Right hindlimb (tissue), 1 donor: ENCODE measurements around the gene TMPRSS6.

Source experiments
- DNase-seq: peaks from one replicate; pipeline ENCODE4 v3.0.0-alpha.2; 2018

TMPRSS6 gene

DNA sequence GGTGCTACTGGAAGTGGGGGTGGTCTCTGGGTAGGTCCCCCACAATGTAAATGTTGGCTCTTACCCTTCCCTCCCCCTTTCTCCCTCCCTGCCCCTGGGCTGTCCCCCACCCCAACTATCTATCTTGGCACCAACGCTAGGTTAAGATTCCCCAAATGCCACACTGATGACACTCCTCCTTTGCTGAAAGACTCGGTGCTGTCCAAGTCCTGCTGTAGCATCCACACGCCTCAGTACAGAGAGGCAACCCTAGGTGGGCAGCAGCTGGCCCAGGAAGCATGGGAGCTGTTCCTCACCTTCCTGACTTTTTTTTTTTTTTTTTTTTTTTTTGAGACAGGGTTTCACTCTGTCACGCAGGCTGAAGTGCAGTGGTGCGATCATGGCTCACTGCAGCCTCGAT is 61.4 kb downstream of the TMPRSS6 start:
- no peak for DNase-seq

DNA sequence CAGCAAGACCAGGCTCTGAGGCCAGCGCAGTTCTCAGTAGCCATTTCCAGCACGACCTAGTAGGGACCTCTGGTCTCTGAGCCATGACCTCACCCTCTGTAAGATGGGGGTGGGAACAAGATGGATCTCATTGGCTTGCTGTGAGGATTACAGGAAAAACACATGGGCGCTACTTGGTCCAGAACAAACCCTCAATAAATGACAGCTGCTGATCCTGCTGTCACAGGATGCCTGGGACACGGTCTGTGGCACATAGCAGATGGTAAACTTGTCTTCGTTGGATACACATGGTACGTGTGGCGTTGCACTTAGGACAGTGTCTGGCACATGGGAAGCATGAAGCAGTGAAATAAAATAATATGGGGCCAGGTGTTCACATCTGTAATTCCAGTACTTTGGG is 62.5 kb downstream of the TMPRSS6 start:
- DNase-seq: no peak

DNA sequence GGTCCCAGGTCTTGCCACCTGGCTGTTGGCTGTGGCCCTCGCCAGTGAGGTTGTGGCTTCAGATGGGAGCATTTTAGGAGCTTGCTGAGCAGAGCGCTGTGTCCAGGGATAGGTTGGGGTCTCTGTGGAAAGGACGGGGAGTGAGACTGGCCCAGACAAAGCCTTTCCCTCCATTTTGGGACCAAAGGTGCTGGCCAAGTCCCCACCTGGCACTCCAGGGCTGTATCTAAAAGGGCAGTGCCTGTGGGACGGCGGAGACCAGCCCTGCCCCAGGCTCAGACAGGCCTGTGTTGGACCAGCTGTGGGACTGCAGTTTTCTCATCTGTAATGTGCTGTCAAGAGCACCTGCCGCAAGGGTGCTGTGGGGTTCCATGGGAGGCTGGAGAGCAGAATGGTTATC is 62.9 kb downstream of the TMPRSS6 start:
- no peak for DNase-seq

DNA sequence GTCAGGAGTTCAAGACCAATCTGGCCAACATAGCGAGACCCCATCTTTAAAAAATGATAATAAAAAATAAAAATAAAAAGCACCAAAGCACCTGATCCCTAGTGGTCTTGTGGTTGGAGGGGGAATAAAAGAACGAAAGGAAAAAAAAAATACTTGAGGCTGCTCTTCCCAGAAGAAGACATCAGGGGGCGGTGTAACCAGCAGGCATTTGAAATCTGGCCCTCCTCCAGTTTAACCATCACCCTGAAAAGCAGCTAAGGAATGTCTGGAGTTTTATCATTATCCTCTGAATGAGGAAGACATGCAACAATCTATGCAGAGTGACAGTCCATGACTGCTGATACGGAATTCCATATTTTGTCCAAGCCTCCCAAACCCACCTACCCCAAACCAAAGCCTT is 63.6 kb downstream of the TMPRSS6 start:
- no peak for DNase-seq

DNA sequence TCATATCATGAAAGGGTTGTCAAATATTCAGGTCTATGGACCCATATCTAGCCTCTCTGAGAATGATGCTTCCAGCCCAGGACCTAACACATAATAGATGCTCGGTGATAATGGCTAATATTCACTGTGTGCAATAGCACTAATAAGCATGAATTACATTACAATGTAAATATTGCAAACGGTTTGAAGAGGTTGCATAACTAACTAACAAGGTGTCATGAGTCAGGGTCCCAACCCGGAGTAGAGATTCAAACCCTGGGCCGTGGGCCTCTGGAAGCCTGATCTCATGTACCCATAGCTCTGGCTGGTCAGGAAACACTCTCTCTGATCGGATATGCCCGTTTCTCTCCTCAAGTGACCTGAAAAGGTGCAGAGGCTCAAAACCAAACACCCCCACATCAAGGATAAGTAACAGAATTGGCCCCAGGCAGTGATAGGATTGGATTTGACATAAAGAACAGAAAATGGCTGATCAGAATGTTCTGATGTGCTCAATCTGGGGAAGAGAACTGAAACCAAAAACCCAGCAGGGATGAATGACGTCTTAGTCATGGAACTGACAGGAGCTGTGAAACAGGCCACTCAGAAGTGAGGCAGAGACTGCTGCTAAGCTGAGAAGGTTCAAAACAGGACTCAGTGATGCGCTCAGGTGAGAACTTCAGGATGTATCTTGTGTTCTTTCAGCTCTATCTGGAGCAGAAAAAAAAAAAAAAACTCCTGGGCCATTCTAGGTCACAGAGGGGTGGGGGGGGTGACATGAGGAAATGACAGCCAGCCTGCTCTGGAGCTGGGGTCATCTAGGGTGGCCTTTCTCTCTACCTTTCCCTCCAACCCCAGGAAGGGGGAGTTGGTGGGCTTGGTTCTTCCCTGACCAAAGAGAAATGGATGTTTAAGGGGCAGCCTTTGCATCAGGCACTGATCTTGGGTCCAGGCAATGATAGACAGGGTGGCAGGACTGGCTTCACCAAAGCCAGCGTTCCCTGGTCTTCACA is 64.6 kb downstream of the TMPRSS6 start:
- no peak for DNase-seq

DNA sequence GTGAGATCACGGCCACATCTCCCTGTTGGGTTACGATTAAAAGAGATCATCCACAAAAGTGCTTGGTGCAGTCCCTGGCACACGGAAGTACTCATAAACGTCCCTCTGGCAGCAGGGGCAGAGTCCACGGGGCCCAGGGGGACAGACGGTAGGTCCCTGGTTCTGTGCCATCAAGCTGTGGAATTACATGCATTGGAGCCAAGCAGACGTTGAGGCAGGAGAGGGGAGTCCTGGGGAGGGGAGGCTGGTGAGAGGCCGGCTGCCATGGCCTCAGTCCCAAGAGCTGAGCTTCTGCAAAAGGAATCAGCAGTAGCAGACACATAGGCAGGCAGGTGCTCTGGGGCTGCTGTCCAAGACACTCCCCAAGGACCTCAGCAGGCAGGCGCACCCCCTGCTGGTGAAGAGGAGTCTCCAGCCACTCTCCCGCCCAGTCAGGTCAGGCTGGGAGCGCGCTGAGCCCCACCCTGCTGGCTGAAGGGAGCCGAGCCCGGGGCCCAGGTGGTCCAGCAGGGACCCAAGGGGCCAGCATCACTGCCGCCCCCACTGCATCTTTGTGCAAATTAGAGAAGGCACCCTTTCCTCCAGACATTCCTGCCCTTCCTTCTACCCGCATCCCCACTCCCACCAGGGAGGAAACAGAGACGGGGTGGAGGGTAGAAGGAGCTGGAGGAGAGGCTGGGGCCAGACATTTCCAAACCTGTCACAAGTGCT is 65.5 kb downstream of the TMPRSS6 start:
- no peak for DNase-seq

DNA sequence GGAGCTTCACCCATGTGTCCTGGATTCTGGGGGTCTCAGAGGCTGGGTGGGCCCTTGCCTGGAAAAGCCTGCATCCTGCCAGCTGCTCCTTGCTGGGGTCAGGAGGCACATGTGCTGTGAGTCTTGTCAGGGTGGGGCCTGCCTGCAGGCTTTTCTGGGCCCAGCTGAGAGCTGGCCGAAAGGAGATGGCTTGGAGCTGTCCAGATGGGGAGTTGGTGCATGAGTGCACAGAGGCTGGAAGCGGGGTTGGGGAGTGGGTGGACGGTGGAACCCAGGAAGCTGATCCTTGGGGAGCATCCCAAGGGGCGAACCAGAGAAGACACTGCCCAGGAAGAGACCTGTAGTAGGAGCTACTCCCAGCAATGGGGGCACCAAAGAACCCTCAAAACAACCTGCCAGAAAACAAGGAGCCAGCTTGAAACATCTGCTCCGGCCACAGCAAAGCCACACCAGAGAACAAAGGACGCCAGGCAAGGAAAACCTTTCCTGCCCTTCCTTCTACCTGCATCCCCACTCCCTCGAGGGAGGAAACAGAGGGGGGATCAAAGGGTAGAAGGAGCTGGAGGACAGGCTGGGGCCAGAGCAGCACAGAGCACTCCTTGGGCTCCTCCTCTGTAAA is 66.2 kb downstream of the TMPRSS6 start:
- no peak for DNase-seq

DNA sequence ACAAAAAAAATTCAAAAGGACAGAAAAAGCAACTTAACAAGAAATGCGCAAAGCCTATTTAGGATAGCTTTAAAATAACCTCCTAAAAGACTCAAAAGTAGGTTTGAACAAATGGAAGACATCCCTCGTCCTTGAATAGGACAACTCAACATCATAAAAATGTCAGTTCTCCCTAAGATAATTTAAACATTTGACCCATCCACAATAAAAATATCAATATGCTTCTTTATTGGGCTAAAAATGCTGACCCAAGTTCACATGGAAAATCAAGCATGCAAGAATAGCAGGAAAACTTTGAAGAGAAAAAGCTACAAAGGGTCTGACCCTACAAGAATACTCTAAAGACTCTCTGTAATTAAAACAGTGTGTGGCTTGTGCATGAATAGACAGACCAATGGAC is 70.0 kb downstream of the TMPRSS6 start:
- no peak for DNase-seq

DNA sequence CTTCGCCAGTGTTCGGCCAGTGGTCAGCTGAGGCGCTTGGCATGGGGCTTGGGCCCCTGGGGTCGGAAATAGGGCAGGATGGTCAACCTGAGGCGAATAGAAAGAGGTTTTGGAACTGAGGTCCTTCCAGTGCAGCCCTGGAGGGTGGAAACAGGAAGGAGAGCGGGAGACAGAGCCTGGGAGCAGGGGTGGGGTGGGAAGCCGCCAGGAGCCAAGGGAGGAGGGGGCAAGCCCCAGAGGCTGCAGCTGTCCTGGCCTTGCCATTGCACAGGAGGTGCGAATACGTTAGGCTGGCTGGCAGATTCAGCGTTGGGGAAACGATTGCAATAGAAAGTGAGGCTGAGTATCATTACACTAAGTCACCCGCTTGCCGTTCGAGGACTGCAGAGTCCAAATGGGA is 71.8 kb downstream of the TMPRSS6 start:
- no peak for DNase-seq

DNA sequence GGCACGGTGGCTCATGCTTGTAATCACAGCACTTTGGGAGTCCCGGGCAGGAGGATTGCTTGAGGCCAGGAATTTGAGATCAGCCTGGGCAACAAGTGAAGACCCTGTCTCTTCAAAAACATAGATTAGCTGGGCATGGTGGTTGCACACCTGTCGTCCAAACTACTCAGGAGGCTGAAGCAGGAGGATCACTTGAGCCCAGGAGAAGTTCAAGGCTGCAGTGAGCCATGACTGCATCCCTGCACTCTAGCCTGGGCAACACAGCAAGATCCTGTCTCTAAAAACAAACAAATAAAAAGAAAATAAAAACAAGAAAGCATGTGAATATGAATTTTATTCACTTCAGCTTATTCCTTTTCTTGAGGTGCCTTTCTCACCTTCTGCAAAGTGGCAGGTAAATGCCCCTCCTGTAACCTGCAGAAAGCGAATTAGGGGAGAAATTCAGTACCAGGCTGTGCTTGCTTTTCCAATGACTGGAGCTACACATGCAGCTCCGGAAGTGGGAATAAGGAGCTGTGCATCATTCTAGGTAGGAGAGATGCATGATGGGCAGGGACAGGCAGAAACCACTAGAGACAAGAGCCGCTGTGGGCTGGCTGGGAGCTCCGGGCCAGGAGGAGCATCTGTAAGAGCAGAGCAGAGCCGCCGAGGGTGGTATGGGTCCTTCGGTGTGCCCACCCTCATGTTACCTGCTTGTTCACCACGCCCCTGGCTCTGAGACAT is 72.7 kb downstream of the TMPRSS6 start:
- DNase-seq: no peak

DNA sequence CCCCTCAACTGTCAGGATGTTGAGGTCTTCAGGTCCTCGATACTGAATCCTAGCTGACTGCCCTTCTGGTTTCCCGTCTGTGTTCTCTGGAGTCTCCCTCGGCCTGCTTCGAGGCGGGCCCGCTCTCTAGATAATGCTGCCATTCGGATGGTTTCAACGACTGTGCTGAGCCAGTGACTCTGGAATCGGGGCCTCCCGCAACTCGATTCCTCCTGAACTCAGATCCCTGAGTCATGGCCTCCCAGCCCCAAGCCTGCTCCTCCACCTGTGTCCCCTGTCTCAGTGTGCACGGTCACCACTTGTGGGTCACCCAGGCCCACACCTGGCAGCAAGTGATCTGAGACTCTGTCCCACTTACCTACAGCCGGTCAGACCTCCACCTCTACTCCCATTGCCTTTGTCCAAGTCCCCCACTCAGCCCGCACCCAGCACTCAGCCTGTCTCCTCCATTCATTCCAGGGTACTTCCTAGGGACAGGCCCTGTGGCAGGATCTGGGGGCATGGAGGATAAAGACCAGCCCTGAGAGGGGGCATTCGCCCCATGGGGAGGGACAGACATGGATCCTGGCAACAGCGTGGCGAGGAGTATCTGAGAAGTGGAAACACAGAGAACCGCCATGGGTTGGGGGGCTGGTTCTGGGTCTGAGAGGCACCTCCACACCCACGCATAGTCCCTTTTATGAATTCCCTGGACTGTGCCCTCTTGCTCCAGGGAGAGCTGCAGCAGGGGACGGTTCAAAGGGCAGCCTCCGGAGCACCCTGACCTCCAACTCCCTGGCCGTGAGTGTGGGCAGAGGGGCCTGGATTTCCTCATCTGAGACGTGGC is 75.7 kb downstream of the TMPRSS6 start:
- no peak for DNase-seq

DNA sequence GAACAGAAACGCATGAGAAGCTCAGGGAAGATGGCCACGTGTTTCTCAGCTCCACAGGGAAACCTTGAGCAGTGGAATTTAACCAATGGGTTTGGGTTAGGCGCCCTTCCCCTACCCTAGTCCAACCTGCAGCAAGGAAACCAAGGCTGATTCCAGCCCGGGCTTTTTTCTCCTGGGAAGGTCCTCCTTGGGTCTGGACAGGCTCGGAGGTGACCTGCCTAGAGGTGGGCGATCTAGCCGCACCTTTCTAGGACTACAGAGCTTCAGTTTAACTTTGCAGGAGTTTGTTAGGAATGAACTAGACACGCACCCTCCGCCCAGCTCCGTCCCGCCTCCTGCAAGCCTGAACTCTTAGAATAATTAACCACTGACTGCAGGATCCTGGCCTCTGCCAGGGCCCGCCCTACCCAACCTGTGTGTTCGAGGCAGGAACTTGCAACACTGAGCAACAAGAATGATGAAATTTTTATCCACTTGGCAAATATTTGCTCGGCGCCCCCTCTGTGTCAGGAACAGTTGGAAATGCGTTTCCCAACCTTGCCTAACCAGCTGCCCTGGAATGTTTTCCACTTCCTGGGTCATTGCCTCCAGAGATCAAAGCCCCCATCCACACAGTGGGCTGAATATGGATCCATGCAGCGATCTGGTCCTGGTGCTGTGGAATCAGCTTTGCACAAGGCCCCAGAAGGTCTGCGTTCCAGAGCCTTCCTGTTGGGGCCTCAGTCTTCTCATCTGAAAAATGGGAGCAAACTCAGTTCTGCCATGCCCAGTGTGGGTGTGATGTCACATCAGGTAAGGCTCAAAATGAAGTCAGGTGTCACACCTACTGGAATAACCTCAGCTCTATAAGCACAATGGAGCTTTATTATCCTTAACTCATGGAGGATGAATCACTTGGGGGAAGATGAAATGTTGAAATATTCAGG is 76.7 kb downstream of the TMPRSS6 start:
- no peak for DNase-seq

DNA sequence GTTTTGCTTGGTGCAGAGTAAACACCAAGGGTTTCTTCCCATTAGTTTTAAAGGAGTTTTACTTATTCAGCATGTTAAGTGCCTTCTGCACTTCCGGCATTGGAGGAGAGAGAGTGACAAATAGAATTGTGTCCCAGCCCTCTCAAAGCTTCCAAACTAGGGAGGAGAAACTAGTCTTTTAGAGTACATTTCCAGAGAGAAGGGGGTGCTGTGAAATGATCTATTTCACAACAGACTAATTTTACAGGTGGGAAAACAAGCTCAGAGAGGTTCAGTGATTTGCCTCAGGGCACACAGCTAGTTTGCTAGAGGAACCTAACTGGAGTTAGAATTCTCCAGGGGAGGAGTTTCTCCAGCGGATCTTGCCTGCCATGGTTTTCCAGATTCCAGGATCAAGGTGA is 77.4 kb downstream of the TMPRSS6 start:
- DNase-seq: no peak

DNA sequence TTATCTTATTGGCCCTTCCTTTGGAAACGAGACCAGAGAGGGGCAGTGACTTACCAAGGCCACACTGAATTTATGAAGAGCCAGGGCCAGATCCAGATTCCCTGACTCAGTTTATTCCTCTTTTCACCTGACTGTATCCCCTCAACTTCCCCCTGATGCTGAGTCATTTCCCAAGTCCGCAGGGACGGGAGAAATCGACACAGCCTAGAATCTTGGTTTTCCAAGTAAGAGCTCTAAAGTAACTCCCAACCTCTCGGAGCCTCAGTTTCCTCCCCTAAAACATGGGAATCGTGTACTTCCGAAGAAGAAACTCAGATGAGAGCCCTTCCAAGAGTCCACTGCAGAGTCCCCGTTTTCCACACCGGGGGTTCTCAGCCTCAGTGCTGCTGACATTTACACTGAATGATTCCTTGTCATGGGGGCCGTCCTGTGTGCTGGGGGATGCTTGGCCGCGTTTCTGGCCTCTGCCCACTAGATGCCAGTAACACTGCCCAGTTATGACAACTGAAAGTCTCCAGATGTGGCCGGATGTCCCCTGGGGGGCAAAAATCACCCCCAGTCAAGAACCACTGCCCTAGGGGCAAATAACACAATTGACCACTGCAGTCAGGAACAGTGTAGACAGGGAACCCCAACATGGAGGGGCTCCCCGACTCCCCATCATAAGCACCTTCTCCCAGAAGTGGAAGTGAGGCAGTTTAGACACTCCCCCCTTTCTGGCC is 78.8 kb downstream of the TMPRSS6 start:
- DNase-seq: no peak

DNA sequence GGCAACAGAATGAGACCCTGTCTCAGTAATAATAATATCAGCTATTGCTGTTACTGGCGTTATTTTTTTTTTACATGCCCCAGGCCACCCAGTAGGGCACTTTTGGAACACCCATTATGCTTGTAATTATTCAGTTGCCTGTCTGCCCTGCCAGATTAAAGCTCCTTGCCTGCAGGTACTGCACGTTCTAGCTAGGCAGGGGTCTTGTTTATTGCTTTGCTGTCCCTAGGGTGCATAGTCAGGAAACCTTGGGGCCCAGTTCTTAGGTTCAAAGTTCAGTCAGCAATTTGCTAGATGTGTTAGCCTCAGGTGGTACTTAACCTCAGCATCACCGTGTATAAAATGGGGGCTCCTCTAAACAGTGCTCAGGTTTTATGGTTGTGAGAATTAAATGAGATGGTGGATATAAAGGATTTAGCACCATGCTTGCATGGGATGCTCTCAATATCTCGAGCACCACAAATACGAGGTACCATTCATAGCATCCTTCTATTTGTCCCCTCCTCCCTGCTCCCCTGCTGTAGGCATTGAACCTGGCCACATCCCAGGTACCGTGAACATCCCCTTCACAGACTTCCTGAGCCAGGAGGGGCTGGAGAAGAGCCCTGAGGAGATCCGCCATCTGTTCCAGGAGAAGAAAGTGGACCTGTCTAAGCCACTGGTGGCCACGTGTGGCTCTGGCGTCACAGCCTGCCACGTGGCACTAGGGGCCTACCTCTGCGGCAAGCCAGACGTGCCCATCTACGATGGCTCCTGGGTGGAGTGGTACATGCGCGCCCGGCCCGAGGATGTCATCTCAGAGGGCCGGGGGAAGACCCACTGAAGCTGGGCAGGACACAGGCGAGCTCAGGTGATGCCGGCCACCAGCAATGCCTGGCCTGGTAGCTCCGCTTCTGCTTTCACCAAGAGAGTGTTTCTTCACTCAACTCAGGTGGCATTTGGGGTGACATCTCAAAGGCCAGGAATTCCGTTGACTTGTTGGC is 80.5 kb downstream of the TMPRSS6 start:
- no peak for DNase-seq

DNA sequence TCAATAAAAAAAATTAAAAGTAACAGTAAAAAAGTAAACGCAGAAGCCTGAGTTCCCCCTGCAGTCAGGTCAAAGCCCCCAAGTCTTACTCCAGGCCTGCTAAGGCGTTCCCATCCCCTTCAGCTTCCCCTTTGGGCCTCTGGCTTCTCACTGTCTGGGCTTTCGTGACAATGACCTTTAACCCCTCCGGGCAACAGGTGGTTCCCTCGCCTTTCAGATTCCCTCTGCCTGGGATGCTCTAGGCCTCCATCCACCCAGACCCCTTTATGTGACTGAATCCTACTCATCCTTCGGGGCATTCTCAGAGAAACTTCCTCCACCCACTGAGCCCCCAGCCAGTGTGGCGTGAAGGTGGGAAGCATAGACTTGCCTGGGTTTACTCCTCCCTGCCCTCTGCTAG is 82.0 kb downstream of the TMPRSS6 start:
- DNase-seq: no peak

DNA sequence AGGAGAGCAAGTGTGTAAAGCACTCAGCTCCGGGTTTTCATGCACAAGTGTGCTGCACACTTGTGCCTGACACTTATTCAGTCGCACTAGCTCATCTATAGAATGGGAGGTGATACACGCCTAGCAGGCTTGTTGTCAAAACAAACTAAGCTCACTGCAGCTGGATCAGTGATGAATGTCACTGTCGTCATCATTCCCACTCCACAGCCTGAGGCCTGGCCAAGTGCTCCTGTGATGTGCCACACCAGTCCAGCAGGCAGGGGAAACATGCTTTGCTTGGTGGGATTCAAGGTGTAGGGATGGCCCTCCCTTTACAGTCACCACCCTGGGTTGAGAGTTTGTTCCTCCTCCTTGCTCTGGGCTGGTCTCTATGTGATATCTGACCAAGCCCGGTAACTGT is 83.2 kb downstream of the TMPRSS6 start:
- no peak for DNase-seq

DNA sequence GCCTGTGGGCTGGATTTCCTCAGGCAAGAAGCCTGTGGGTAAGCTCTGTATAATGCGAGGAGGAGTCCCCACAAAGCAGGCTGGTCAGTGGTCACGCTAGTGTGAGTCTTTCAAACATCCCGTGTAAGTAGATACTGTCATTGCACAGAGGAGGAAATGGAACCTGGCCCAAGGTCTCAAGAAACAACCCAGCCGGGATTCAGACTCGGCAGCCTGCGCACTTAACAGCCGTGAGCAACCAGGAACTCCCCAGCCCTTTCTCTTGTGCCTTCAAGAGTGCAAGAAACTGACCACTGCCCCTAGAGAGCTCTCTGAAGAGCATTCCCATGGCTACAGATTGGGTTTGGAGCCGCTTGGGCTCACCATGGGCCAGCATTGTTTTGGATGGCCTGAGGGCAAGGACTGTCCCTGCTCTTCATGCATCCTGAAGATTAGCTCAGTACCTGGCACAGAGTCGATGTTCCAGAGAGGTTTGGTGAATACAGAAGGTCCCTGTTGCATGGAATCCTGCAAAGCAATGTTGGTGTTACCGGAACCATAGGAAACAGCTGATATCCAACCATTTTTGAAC is 83.9 kb downstream of the TMPRSS6 start:
- no peak for DNase-seq
